Keratinocyte (primary cell): ENCODE results near the gene EXOC6B. TPM values are rescaled to one million over a fixed set of nuclear protein-coding genes. Genes with fewer than 3 reads are reported as not detected.

ENCODE experiments used
- DNase-seq: peaks from one replicate; pipeline ENCODE4 v3.0.0-alpha.2; 2011; ENCODE audit warnings: low read depth, missing footprints, low spot score
- FAIRE-seq: peaks from 2 replicates; lab custom pipeline; 2011; peaks lifted over from hg19 to GRCh38; lab: Jason Lieb, UNC
- H2AFZ ChIP-seq: 2 replicates; pipeline ENCODE4 v1.6.0; 2012; ENCODE audit warnings: low read length, control low read depth, inconsistent platforms; ENCODE audit not compliant: control insufficient read depth
- H3K27ac ChIP-seq: 2 replicates; pipeline ENCODE4 v1.5.1; 2011; ENCODE audit warnings: low read length; ENCODE audit not compliant: control insufficient read depth, insufficient read depth
- H3K27me3 ChIP-seq: 3 replicates; pipeline ENCODE4 v1.6.0; 2011; ENCODE audit warnings: low read length; ENCODE audit not compliant: control insufficient read depth, insufficient read depth; ENCODE audit errors: extremely low read depth
- H3K36me3 ChIP-seq, 2 experiments: 2 replicates in 1 of 2; 3 replicates in 1 of 2; pipeline ENCODE4 v1.5.1; 2011; ENCODE audit warnings: low read length in 2 of 2, mild to moderate bottlenecking in 1 of 2; ENCODE audit not compliant: control insufficient read depth in 2 of 2, insufficient read depth in 2 of 2; ENCODE audit errors: extremely low read depth in 1 of 2
- H3K4me1 ChIP-seq: 3 replicates; pipeline ENCODE4 v1.5.1; 2011; ENCODE audit warnings: low read length; ENCODE audit not compliant: control insufficient read depth, insufficient read depth; ENCODE audit errors: extremely low read depth
- H3K4me2 ChIP-seq: 3 replicates; pipeline ENCODE4 v1.6.0; 2011; ENCODE audit warnings: low read depth, low read length; ENCODE audit not compliant: control insufficient read depth, insufficient read depth; ENCODE audit errors: extremely low read depth
- H3K4me3 ChIP-seq, 3 experiments: fragments of 200-600 bp in 1 of 3; sonication (generic) in 1 of 3; 2 replicates in 2 of 3; 3 replicates in 1 of 3; pipeline ENCODE4 v1.5.1; 2011 to 2016; ENCODE audit warnings: low read length in 3 of 3, mild to moderate bottlenecking in 3 of 3, control low read depth in 2 of 3, inconsistent platforms in 1 of 3, low read depth in 1 of 3, mixed read lengths in 1 of 3, mixed run types in 1 of 3, moderate library complexity in 1 of 3; ENCODE audit not compliant: control insufficient read depth in 2 of 3, insufficient read depth in 2 of 3; ENCODE audit errors: extremely low read depth in 1 of 3
- H3K79me2 ChIP-seq: 2 replicates; pipeline ENCODE4 v1.6.0; 2012; ENCODE audit warnings: low read length; ENCODE audit not compliant: control insufficient read depth, insufficient read depth
- H3K9ac ChIP-seq: 3 replicates; pipeline ENCODE4 v1.6.0; 2011; ENCODE audit warnings: low read length; ENCODE audit not compliant: control insufficient read depth, insufficient read depth; ENCODE audit errors: extremely low read depth
- H3K9me1 ChIP-seq: 3 replicates; pipeline ENCODE4 v1.6.0; 2011; ENCODE audit warnings: low read length; ENCODE audit not compliant: control insufficient read depth, insufficient read depth; ENCODE audit errors: extremely low read depth
- H3K9me3 ChIP-seq: 2 replicates; pipeline ENCODE4 v1.5.1; 2012; ENCODE audit warnings: low read depth, low read length; ENCODE audit not compliant: control insufficient read depth
- H4K20me1 ChIP-seq: 3 replicates; pipeline ENCODE4 v1.6.0; 2011; ENCODE audit warnings: low read length; ENCODE audit not compliant: control insufficient read depth, insufficient read depth; ENCODE audit errors: extremely low read depth
- EZH2 ChIP-seq: IDR thresholded peaks from one replicate; pipeline ENCODE4 v1.6.1; 2012; ENCODE audit warnings: inconsistent platforms, mild to moderate bottlenecking, low read length, moderate library complexity
- dilution Hi-C: fragments of 300-500 bp; cut with MboI; formaldehyde crosslinking; loops from one replicate; pipeline ENCODE4 v1.7.0; 2020; ENCODE audit warnings: low sequenced_read_pairs; ENCODE audit not compliant: extremely low pct_ligation_motif_present
- polyA plus RNA-seq, 5 experiments: library from polyadenylated mRNA; depleted of rRNA in 3 of 5; stranded (reverse) in 3 of 5; stranded (forward) in 1 of 5; unstranded in 1 of 5; fragments of >200 nt; gene quantifications; 1 replicate in 1 of 5; 2 replicates in 3 of 5; 3 replicates in 1 of 5; pipeline versions ENCODE4 v1.2.1 to v1.2.3, GENCODE V29; 2011 to 2012; ENCODE audit warnings: missing spikeins in 2 of 5, low read depth in 1 of 5, low replicate concordance in 1 of 5
- TF ChIP-seq, protein P1 (sequence below), 3 experiments: IDR thresholded peaks in 1 of 3; conservative IDR thresholded peaks in 1 of 3; optimal IDR thresholded peaks in 1 of 3; 2 replicates in 2 of 3; 3 replicates in 1 of 3; pipeline versions ENCODE3 to v1.5.1; 2011; ENCODE audit warnings: low read length in 3 of 3, mild to moderate bottlenecking in 3 of 3, moderate library complexity in 2 of 3, control low read depth in 1 of 3, inconsistent platforms in 1 of 3; ENCODE audit not compliant: insufficient read depth in 2 of 3; ENCODE audit errors: extremely low read depth in 1 of 3

The EXOC6B gene
- polyA plus RNA-seq, 1 donor (not counting 4 experiments of a cell fraction or from before 2014, with no cell fraction given), result 37.3 TPM

DNA sequence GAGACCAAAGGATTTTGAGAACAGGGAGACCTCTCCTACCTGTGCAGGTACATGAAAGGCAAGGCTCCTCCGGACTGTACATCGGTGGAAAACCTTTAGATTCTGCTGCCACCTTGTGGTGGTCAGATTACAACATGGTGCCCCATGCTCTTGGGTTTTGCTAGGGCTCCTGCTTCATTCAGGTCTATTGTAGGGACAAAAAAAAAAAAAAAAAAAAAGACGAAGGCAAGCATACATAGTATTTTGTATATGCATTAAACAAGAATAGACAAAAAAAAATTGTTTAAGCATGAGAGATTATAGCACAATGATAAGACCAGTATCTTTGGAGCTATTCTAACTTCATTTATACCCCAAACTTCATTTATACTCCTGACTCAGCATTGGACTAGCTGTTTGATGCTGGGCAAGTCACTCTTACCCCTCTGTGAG lies 34.0 kb upstream of the EXOC6B start:
- dilution Hi-C loops, result no loop called here
- no peaks in the 10 kb centered on the region for H4K20me1 ChIP-seq
- H2AFZ ChIP-seq, result no peak overlapping the region
- H3K9me3 ChIP-seq, result no peaks in the 10 kb centered on the region
- H3K27ac ChIP-seq, result no peak overlapping the region
- no peak overlapping the region for H3K9ac ChIP-seq
- TF ChIP-seq EZH2, result no peak
- TF ChIP-seq, protein P1, sequence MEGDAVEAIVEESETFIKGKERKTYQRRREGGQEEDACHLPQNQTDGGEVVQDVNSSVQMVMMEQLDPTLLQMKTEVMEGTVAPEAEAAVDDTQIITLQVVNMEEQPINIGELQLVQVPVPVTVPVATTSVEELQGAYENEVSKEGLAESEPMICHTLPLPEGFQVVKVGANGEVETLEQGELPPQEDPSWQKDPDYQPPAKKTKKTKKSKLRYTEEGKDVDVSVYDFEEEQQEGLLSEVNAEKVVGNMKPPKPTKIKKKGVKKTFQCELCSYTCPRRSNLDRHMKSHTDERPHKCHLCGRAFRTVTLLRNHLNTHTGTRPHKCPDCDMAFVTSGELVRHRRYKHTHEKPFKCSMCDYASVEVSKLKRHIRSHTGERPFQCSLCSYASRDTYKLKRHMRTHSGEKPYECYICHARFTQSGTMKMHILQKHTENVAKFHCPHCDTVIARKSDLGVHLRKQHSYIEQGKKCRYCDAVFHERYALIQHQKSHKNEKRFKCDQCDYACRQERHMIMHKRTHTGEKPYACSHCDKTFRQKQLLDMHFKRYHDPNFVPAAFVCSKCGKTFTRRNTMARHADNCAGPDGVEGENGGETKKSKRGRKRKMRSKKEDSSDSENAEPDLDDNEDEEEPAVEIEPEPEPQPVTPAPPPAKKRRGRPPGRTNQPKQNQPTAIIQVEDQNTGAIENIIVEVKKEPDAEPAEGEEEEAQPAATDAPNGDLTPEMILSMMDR (optimal IDR thresholded peaks at IDR 0.05 in 1 of 3, IDR thresholded peaks at IDR 0.05 in 1 of 3, conservative IDR thresholded peaks at IDR 0.05 in 1 of 3; ENCODE audit: extremely low read depth in 1 of 3, insufficient read depth in 2 of 3, low read length in 3 of 3), result peak; percentile 66 to 89 (median 70)
- H3K36me3 ChIP-seq, result no peaks in the 10 kb centered on the region
- no peak overlapping the region for H3K4me3 ChIP-seq
- DNase-seq (peak; percentile 35), FAIRE-seq (peak; percentile 95)
- H3K4me2 ChIP-seq, result no peak overlapping the region
- H3K4me1 ChIP-seq, result peaks cover 15% of the 10 kb centered on the region
- no peaks in the 10 kb centered on the region for H3K79me2 ChIP-seq
- no peaks in the 10 kb centered on the region for H3K9me1 ChIP-seq
- peaks cover 4% of the 10 kb centered on the region for H3K27me3 ChIP-seq

DNA sequence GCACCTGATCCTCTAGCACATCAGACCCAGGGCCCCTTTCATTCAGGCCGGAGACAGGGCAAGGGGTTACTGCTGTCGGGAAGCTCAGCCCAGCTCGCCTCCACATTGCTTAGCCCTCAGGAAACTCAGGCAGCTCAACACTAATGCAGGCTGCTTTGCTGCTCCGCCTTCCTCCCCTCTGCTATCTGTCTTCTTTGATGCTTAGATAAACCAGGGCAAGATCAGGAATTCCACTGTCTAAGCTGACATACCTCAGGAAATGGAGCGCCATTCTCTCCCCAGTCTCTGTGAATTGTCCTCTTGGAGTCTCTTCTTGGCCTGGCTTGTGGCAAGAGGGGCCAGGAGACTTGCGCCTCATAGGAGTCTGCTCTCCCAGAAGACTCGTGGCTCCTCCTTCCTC lies 25.5 kb upstream of the EXOC6B start:
- Histone ChIP-seq H3K4me3 (no peak overlapping the region), H3K27me3 (no peaks in the 10 kb centered on the region), H3K9ac (no peak overlapping the region), H2AFZ (no peak overlapping the region), H3K4me2 (no peak overlapping the region), H3K9me1 (no peaks in the 10 kb centered on the region), H3K27ac (no peak overlapping the region), H3K9me3 (no peaks in the 10 kb centered on the region), H3K4me1 (no peaks in the 10 kb centered on the region), H4K20me1 (no peaks in the 10 kb centered on the region), H3K79me2 (no peaks in the 10 kb centered on the region), H3K36me3 (no peaks in the 10 kb centered on the region)
- DNase-seq (no peak), FAIRE-seq (no peak)
- dilution Hi-C loops, result loop anchor here (5.0 kb wide), 1 partner anchor 49 kb away; no protein-coding TSS in a partner anchor
- no peak for TF ChIP-seq EZH2
- TF ChIP-seq, protein P1 (optimal IDR thresholded peaks at IDR 0.05 in 1 of 3, IDR thresholded peaks at IDR 0.05 in 1 of 3, conservative IDR thresholded peaks at IDR 0.05 in 1 of 3; ENCODE audit: extremely low read depth in 1 of 3, insufficient read depth in 2 of 3, low read length in 3 of 3), result no peak
